ENCODE measurements around the gene TNK2.

The TNK2 gene

GRCh38 chr3:195878424-195879274 lies 29.7 kb downstream of the TNK2 start:
- no peaks in the 10 kb centered on the region for H3K27me3 ChIP-seq (ENCODE audit: low read length)
- H3K9me3 ChIP-seq (ENCODE audit: insufficient read depth, low read length), result no peaks in the 10 kb centered on the region
- no peaks in the 10 kb centered on the region for H3K36me3 ChIP-seq (ENCODE audit: low read length)
- no peaks in the 10 kb centered on the region for H3K79me2 ChIP-seq (ENCODE audit: insufficient read depth, low read length)
- no peak overlapping the region for H3K4me3 ChIP-seq (ENCODE audit: insufficient read depth, low read length, poor library complexity, severe bottlenecking)
- H2AFZ ChIP-seq (ENCODE audit: low read depth, low read length, severe bottlenecking), result no peak overlapping the region
- TF ChIP-seq, protein P1, sequence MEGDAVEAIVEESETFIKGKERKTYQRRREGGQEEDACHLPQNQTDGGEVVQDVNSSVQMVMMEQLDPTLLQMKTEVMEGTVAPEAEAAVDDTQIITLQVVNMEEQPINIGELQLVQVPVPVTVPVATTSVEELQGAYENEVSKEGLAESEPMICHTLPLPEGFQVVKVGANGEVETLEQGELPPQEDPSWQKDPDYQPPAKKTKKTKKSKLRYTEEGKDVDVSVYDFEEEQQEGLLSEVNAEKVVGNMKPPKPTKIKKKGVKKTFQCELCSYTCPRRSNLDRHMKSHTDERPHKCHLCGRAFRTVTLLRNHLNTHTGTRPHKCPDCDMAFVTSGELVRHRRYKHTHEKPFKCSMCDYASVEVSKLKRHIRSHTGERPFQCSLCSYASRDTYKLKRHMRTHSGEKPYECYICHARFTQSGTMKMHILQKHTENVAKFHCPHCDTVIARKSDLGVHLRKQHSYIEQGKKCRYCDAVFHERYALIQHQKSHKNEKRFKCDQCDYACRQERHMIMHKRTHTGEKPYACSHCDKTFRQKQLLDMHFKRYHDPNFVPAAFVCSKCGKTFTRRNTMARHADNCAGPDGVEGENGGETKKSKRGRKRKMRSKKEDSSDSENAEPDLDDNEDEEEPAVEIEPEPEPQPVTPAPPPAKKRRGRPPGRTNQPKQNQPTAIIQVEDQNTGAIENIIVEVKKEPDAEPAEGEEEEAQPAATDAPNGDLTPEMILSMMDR (IDR thresholded peaks at IDR 0.05; ENCODE audit: insufficient read depth, low read length, poor library complexity, severe bottlenecking), result no peak
- no peak for TF ChIP-seq EZH2phosphoT487 (conservative IDR thresholded peaks at IDR 0.05; ENCODE audit: low read length)
- H4K20me1 ChIP-seq (ENCODE audit: low read depth, low read length), result no peaks in the 10 kb centered on the region
- H3F3A ChIP-seq (ENCODE audit: insufficient read depth), result no peaks in the 10 kb centered on the region
- no peak overlapping the region for H3K9ac ChIP-seq (ENCODE audit: low read length)
- no peaks in the 10 kb centered on the region for H3K9me2 ChIP-seq (replicated peaks; ENCODE audit: insufficient read depth, low read length)
- H3K27ac ChIP-seq (ENCODE audit: low read depth, low read length), result no peak overlapping the region
- H3K4me2 ChIP-seq (ENCODE audit: low read depth, low read length, poor library complexity, severe bottlenecking), result no peak overlapping the region

- H3K4me2 ChIP-seq (ENCODE audit: low read depth, low read length, poor library complexity, severe bottlenecking), result no peak overlapping the region
- H3K27me3 ChIP-seq (ENCODE audit: low read length), result no peaks in the 10 kb centered on the region
- no peak for TF ChIP-seq EZH2phosphoT487 (conservative IDR thresholded peaks at IDR 0.05; ENCODE audit: low read length)
- TF ChIP-seq, protein P1 (IDR thresholded peaks at IDR 0.05; ENCODE audit: insufficient read depth, low read length, poor library complexity, severe bottlenecking), result no peak
- H3K27ac ChIP-seq (ENCODE audit: low read depth, low read length), result no peak overlapping the region
- no peaks in the 10 kb centered on the region for H4K20me1 ChIP-seq (ENCODE audit: low read depth, low read length)
- no peaks in the 10 kb centered on the region for H3K9me3 ChIP-seq (ENCODE audit: insufficient read depth, low read length)
- no peak overlapping the region for H3K4me3 ChIP-seq (ENCODE audit: insufficient read depth, low read length, poor library complexity, severe bottlenecking)
- no peaks in the 10 kb centered on the region for H3K79me2 ChIP-seq (ENCODE audit: insufficient read depth, low read length)
- no peak overlapping the region for H2AFZ ChIP-seq (ENCODE audit: low read depth, low read length, severe bottlenecking)
- H3F3A ChIP-seq (ENCODE audit: insufficient read depth), result no peaks in the 10 kb centered on the region
- no peaks in the 10 kb centered on the region for H3K36me3 ChIP-seq (ENCODE audit: low read length)
- H3K9ac ChIP-seq (ENCODE audit: low read length), result no peak overlapping the region
- H3K9me2 ChIP-seq (replicated peaks; ENCODE audit: insufficient read depth, low read length), result no peaks in the 10 kb centered on the region
These were observed 30.5 kb downstream of the TNK2 start for GRCh38 chr3:195877767-195878423.

DNA sequence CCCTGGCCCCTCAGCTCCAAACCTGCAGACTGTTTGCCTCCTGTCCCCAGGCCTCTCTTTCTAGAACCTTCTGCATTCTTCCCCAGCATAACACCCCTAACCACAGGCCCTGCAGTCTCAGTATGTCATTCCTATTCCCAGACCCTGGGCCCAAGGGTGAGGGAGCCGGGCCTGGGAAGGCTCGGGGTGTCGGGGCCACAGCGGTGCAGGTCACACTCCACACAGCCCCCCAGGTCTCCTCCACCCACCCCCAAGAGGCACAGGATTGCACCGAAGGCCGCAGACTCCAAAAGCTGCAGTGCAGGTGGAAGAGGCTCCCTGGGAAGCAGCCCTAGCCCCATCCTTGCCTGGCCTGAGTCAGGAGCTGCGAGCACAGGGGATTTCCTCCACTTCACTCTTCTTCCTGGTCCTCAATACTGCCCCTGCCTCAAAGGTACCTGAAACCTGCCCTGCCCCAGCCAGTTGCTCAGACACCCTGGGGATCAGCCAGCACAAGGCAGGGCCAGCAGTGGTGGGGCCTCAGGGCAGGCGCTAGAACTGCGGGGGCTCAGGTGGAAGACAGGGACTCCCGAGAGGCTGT lies 31.1 kb downstream of the TNK2 start:
- H3K9ac ChIP-seq (ENCODE audit: low read length), result no peak overlapping the region
- H3K9me2 ChIP-seq (replicated peaks; ENCODE audit: insufficient read depth, low read length), result no peaks in the 10 kb centered on the region
- no peaks in the 10 kb centered on the region for H3K27me3 ChIP-seq (ENCODE audit: low read length)
- H4K20me1 ChIP-seq (ENCODE audit: low read depth, low read length), result no peaks in the 10 kb centered on the region
- TF ChIP-seq EZH2phosphoT487 (conservative IDR thresholded peaks at IDR 0.05; ENCODE audit: low read length), result no peak
- H3K4me3 ChIP-seq (ENCODE audit: insufficient read depth, low read length, poor library complexity, severe bottlenecking), result no peak overlapping the region
- no peaks in the 10 kb centered on the region for H3F3A ChIP-seq (ENCODE audit: insufficient read depth)
- no peaks in the 10 kb centered on the region for H3K36me3 ChIP-seq (ENCODE audit: low read length)
- no peak overlapping the region for H3K4me2 ChIP-seq (ENCODE audit: low read depth, low read length, poor library complexity, severe bottlenecking)
- H3K9me3 ChIP-seq (ENCODE audit: insufficient read depth, low read length), result no peaks in the 10 kb centered on the region
- no peak overlapping the region for H2AFZ ChIP-seq (ENCODE audit: low read depth, low read length, severe bottlenecking)
- H3K27ac ChIP-seq (ENCODE audit: low read depth, low read length), result no peak overlapping the region
- no peaks in the 10 kb centered on the region for H3K79me2 ChIP-seq (ENCODE audit: insufficient read depth, low read length)
